Neural cell (in vitro differentiated cells): ENCODE measurements around the gene HAND1. TPM values are rescaled to one million over a fixed set of nuclear protein-coding genes. Genes with fewer than 3 reads are reported as not detected.

Experiments used
- H2AFZ ChIP-seq: fragments of 200-600, 300-800 bp; sonication (generic), shearing (Covaris generic); 2 replicates; pipeline ENCODE4 v1.6.0; 2014; ENCODE audit warnings: low read depth, mild to moderate bottlenecking, antibody characterized with exemption, low read length, moderate library complexity
- H3F3A ChIP-seq: fragments of 200-600 bp; shearing (Covaris generic); 2 replicates; pipeline ENCODE4 v1.6.1; 2016; ENCODE audit warnings: mild to moderate bottlenecking, moderate library complexity, mixed read lengths, antibody characterized with exemption, low read length; ENCODE audit not compliant: insufficient read depth, poor library complexity, severe bottlenecking
- H3K27ac ChIP-seq: fragments of 200-600, 300-800 bp; sonication (generic), shearing (Covaris generic); 2 replicates; pipeline ENCODE4 v1.5.1; 2014; ENCODE audit warnings: mild to moderate bottlenecking, low read length, moderate library complexity
- H3K27me3 ChIP-seq: fragments of 300-800, 200-600 bp; sonication (generic), shearing (Covaris generic); 2 replicates; pipeline ENCODE4 v1.6.0; 2014; ENCODE audit warnings: mild to moderate bottlenecking, low read depth, low read length, moderate library complexity; ENCODE audit not compliant: insufficient read depth
- H3K36me3 ChIP-seq: fragments of 300-800, 200-600 bp; sonication (generic), shearing (Covaris generic); 2 replicates; pipeline ENCODE4 v1.5.1; 2014; ENCODE audit warnings: mild to moderate bottlenecking, antibody characterized with exemption, low read length, moderate library complexity; ENCODE audit not compliant: insufficient read depth
- H3K4me2 ChIP-seq: fragments of 300-800, 200-600 bp; sonication (generic), shearing (Covaris generic); 2 replicates; pipeline ENCODE4 v1.6.0; 2014; ENCODE audit warnings: mild to moderate bottlenecking, low read length
- H3K4me3 ChIP-seq: fragments of 300-800, 200-600 bp; sonication (generic), shearing (Covaris generic); 2 replicates; pipeline ENCODE4 v1.5.1; 2014; ENCODE audit warnings: mild to moderate bottlenecking, low read length, moderate library complexity
- H3K79me2 ChIP-seq: fragments of 200-600 bp; shearing (Covaris generic); replicated peaks from 2 replicates; pipeline ENCODE4 v1.6.0; 2014; ENCODE audit warnings: mild to moderate bottlenecking, low read length, moderate library complexity; ENCODE audit not compliant: insufficient read depth
- H3K9ac ChIP-seq: fragments of 300-800, 200-600 bp; sonication (generic), shearing (Covaris generic); 2 replicates; pipeline ENCODE4 v1.6.1; 2016; ENCODE audit warnings: mild to moderate bottlenecking, low read length, mixed read lengths
- H3K9me2 ChIP-seq: fragments of 200-600 bp; shearing (Covaris generic); 2 replicates; pipeline ENCODE4 v1.6.1; 2016; ENCODE audit warnings: mild to moderate bottlenecking, low read length, mixed read lengths; ENCODE audit not compliant: insufficient read depth
- H3K9me3 ChIP-seq: fragments of 200-600, 300-800 bp; sonication (generic), shearing (Covaris generic); 2 replicates; pipeline ENCODE4 v1.6.1; 2016; ENCODE audit warnings: mild to moderate bottlenecking, mixed run types, low read length, moderate library complexity, mixed read lengths
- H4K20me1 ChIP-seq: fragments of 200-600 bp; shearing (Covaris generic); 2 replicates; pipeline ENCODE4 v1.6.1; 2016; ENCODE audit warnings: mild to moderate bottlenecking, mixed run types; ENCODE audit not compliant: insufficient read depth
- CTCF ChIP-seq: fragments of 450-650 bp; IDR thresholded peaks from 2 replicates; pipeline ENCODE4 v1.5.1; 2014; ENCODE audit warnings: antibody characterized with exemption, mild to moderate bottlenecking, moderate library complexity; ENCODE audit not compliant: poor library complexity, severe bottlenecking
- EP300 ChIP-seq: fragments of 450-650 bp; conservative IDR thresholded peaks from 2 replicates; pipeline ENCODE4 v1.6.1; 2014; ENCODE audit warnings: antibody characterized with exemption, mild to moderate bottlenecking, moderate library complexity; ENCODE audit not compliant: poor library complexity, severe bottlenecking
- EZH2 ChIP-seq: fragments of 200-600, 300-800 bp; shearing (Covaris generic), sonication (generic); IDR thresholded peaks from 2 replicates; pipeline ENCODE4 v1.6.1; 2014; ENCODE audit warnings: antibody characterized with exemption, low read length, borderline replicate concordance, mild to moderate bottlenecking; ENCODE audit not compliant: insufficient read depth, poor library complexity, severe bottlenecking
- MXI1 ChIP-seq: fragments of 450-650 bp; conservative IDR thresholded peaks from 2 replicates; pipeline ENCODE4 v1.6.1; 2014; ENCODE audit warnings: antibody characterized with exemption, mild to moderate bottlenecking; ENCODE audit not compliant: poor library complexity, severe bottlenecking
- POLR2AphosphoS5 ChIP-seq: IDR thresholded peaks from 2 replicates; pipeline ENCODE4 v1.6.1; 2012
- RAD21 ChIP-seq: fragments of 450-650 bp; conservative IDR thresholded peaks from 2 replicates; pipeline ENCODE4 v1.6.1; 2014; ENCODE audit warnings: antibody characterized with exemption, mild to moderate bottlenecking, moderate library complexity
- SMC3 ChIP-seq: fragments of 450-650 bp; conservative IDR thresholded peaks from 2 replicates; pipeline ENCODE4 v1.6.1; 2014; ENCODE audit warnings: antibody characterized with exemption, mild to moderate bottlenecking, moderate library complexity; ENCODE audit not compliant: poor library complexity
- TAF1 ChIP-seq: IDR thresholded peaks from 2 replicates; pipeline ENCODE4 v1.6.1; 2012; ENCODE audit warnings: low read depth
- polyA plus RNA-seq: library from polyadenylated mRNA; depleted of rRNA; stranded (reverse); fragments of >200 nt; gene quantifications from 2 replicates; pipeline ENCODE4 v1.2.3, GENCODE V29; 2014
- TF ChIP-seq, protein P1 (sequence below): IDR thresholded peaks from 2 replicates; pipeline ENCODE4 v1.6.1; 2012; ENCODE audit warnings: borderline replicate concordance

HAND1 gene
- polyA plus RNA-seq, 1 donor from 2014 or later, result not detected

DNA sequence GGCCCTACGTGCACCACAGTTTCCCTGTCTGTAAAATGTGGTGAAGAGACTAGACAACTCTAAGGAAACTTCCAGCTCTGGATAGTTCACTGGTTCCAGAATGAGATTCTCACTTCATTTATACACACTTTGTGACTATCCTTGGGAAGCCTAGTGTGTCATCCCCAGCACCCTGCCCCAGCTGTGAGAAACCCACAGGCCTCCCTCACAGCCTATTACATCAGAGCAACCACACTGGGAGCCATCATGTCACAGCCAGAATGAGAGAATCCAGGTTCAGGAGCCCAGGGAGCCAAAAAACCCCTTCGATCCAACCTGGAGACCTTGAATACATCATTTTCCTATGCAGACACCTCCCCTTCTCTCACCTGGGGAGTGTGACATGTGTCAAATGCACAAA, 21.0 kb upstream of the HAND1 start:
- Histone ChIP-seq H3F3A (no peaks in the 10 kb centered on the region), H3K79me2 (no peaks in the 10 kb centered on the region), H3K4me2 (no peak overlapping the region), H3K9me3 (no peaks in the 10 kb centered on the region), H3K27ac (no peak overlapping the region), H4K20me1 (no peaks in the 10 kb centered on the region), H2AFZ (no peak overlapping the region), H3K27me3 (no peaks in the 10 kb centered on the region), H3K9me2 (no peaks in the 10 kb centered on the region), H3K36me3 (no peaks in the 10 kb centered on the region), H3K4me3 (no peak overlapping the region), H3K9ac (no peak overlapping the region)
- TF ChIP-seq TAF1 (no peak), MXI1 (no peak)
- TF ChIP-seq, protein P1, sequence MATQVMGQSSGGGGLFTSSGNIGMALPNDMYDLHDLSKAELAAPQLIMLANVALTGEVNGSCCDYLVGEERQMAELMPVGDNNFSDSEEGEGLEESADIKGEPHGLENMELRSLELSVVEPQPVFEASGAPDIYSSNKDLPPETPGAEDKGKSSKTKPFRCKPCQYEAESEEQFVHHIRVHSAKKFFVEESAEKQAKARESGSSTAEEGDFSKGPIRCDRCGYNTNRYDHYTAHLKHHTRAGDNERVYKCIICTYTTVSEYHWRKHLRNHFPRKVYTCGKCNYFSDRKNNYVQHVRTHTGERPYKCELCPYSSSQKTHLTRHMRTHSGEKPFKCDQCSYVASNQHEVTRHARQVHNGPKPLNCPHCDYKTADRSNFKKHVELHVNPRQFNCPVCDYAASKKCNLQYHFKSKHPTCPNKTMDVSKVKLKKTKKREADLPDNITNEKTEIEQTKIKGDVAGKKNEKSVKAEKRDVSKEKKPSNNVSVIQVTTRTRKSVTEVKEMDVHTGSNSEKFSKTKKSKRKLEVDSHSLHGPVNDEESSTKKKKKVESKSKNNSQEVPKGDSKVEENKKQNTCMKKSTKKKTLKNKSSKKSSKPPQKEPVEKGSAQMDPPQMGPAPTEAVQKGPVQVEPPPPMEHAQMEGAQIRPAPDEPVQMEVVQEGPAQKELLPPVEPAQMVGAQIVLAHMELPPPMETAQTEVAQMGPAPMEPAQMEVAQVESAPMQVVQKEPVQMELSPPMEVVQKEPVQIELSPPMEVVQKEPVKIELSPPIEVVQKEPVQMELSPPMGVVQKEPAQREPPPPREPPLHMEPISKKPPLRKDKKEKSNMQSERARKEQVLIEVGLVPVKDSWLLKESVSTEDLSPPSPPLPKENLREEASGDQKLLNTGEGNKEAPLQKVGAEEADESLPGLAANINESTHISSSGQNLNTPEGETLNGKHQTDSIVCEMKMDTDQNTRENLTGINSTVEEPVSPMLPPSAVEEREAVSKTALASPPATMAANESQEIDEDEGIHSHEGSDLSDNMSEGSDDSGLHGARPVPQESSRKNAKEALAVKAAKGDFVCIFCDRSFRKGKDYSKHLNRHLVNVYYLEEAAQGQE, result no peak

- Histone ChIP-seq H3K27me3 (no peaks in the 10 kb centered on the region), H3F3A (no peaks in the 10 kb centered on the region), H3K9me2 (no peaks in the 10 kb centered on the region), H3K36me3 (no peaks in the 10 kb centered on the region), H3K9ac (no peak overlapping the region), H2AFZ (no peak overlapping the region), H3K79me2 (no peaks in the 10 kb centered on the region), H4K20me1 (no peaks in the 10 kb centered on the region), H3K27ac (no peak overlapping the region), H3K4me3 (no peak overlapping the region), H3K4me2 (no peak overlapping the region), H3K9me3 (no peaks in the 10 kb centered on the region)
- TF ChIP-seq EP300, result no peak
- no peak for TF ChIP-seq CTCF
- no peak for TF ChIP-seq EZH2
- no peak for TF ChIP-seq POLR2AphosphoS5
- no peak for TF ChIP-seq RAD21
- TF ChIP-seq TAF1, result no peak
Measured at GRCh38 chr5:154498591-154498990, 20.6 kb upstream of the HAND1 start.

DNA sequence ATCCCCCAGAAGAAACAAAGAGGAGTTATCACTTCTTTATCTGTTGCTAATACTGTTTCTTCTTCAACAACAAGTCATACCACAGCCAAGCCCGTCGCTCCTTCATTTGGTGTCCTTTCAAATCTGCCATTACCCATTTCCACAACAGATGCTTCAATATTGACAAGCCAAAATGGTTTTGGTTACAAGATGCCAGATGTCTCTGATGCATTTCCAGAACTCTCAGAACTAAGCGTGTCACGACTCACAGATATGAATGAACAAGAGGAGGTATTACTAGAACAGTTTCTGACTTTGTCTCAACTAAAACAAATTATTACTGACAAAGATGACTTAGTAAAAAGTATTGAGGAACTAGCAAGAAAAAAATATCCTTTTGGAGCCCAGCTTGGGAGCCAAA, 16.0 kb upstream of the HAND1 start:
- no peaks in the 10 kb centered on the region for H3K79me2 ChIP-seq
- H3K9ac ChIP-seq, result no peak overlapping the region
- no peaks in the 10 kb centered on the region for H3F3A ChIP-seq
- no peak overlapping the region for H3K4me3 ChIP-seq
- TF ChIP-seq SMC3 (no peak), EP300 (no peak), MXI1 (no peak), POLR2AphosphoS5 (no peak), CTCF (no peak), EZH2 (no peak), TAF1 (no peak), RAD21 (no peak)
- TF ChIP-seq, protein P1, result no peak
- H3K27ac ChIP-seq, result no peak overlapping the region
- no peaks in the 10 kb centered on the region for H3K36me3 ChIP-seq
- peaks cover 22% of the 10 kb centered on the region for H3K27me3 ChIP-seq
- no peaks in the 10 kb centered on the region for H4K20me1 ChIP-seq
- H2AFZ ChIP-seq, result no peak overlapping the region
- H3K9me2 ChIP-seq, result no peaks in the 10 kb centered on the region
- H3K9me3 ChIP-seq, result no peaks in the 10 kb centered on the region
- no peak overlapping the region for H3K4me2 ChIP-seq
